Measurements from ENCODE around the gene TUT1. TPM values are rescaled to one million over a fixed set of nuclear protein-coding genes. Genes with fewer than 3 reads are reported as not detected.

The TUT1 gene
- total and polyA plus RNA-seq, 2 experiments from 2014 or later = 12.8 to 22.2 TPM

DNA sequence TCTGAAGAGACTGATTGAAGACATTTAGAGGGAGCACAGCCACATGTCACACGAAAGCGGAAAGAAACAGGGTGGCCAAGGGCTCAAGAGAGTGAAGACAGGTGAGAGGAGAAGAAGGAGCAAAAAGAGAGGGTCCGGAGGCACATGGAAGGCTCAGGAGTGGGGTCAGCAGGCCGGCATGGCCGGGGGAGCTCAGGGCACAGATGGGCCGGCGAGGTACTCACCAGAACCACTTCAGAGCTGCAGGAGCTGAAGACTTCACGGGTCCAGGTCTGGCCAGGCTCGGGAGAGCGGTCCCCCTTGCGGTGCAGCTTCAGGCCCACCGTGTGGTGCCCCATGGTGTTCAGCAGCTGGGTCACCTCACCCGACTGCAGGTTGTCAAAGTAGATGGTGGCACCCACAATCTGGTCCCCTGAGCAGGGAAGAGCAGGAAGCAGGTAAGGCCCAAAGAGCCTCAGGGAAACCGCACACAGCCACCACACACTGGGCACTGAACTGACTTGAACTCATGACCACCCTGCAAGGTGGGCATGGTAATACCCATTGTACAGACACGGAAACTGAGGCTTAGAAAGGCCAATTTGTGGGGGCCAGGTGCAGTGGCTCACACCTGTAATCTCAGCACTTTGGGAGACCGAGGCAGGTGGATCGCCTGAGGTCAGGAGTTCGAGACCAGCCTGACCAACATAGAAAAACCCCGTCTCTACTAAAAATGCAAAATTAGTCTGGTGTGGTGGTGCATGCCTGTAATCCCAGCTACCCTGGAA, 56.4 kb downstream of the TUT1 start:
- Histone ChIP-seq H3K27me3 (ENCODE audit: insufficient read depth) (no peaks in the 10 kb centered on the region), H3K79me2 (replicated peaks; ENCODE audit: insufficient read depth) (no peaks in the 10 kb centered on the region), H3K4me3 (no peak overlapping the region), H3K4me2 (no peak overlapping the region), H2AFZ (no peak overlapping the region), H3K4me1 (ENCODE audit: insufficient read depth) (0 out of 2 replicates have a peak, but pooled peaks cover 4% of the 10 kb centered on the region), H4K20me1 (replicated peaks; ENCODE audit: insufficient read depth) (no peaks in the 10 kb centered on the region), H3F3A (replicated peaks; ENCODE audit: low read depth) (no peaks in the 10 kb centered on the region), H3K27ac (ENCODE audit: low read depth) (no peak overlapping the region), H3K36me3 (ENCODE audit: insufficient read depth) (no peaks in the 10 kb centered on the region), H3K9me2 (ENCODE audit: insufficient read depth) (0 out of 2 replicates have a peak, but pooled peaks cover 3% of the 10 kb centered on the region)
- H3K9me3 Mint-ChIP-seq = peaks cover 13% of the 10 kb centered on the region
- H3K27ac Mint-ChIP-seq = no peak overlapping the region
- DNase-seq (ENCODE audit: low spot score) = no peak
- no peak for TF ChIP-seq NANOG (IDR thresholded peaks at IDR 0.05; ENCODE audit: borderline replicate concordance)
- TF ChIP-seq, protein P1, sequence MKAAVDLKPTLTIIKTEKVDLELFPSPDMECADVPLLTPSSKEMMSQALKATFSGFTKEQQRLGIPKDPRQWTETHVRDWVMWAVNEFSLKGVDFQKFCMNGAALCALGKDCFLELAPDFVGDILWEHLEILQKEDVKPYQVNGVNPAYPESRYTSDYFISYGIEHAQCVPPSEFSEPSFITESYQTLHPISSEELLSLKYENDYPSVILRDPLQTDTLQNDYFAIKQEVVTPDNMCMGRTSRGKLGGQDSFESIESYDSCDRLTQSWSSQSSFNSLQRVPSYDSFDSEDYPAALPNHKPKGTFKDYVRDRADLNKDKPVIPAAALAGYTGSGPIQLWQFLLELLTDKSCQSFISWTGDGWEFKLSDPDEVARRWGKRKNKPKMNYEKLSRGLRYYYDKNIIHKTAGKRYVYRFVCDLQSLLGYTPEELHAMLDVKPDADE (IDR thresholded peaks at IDR 0.05) = no peak
- TF ChIP-seq, protein P2, sequence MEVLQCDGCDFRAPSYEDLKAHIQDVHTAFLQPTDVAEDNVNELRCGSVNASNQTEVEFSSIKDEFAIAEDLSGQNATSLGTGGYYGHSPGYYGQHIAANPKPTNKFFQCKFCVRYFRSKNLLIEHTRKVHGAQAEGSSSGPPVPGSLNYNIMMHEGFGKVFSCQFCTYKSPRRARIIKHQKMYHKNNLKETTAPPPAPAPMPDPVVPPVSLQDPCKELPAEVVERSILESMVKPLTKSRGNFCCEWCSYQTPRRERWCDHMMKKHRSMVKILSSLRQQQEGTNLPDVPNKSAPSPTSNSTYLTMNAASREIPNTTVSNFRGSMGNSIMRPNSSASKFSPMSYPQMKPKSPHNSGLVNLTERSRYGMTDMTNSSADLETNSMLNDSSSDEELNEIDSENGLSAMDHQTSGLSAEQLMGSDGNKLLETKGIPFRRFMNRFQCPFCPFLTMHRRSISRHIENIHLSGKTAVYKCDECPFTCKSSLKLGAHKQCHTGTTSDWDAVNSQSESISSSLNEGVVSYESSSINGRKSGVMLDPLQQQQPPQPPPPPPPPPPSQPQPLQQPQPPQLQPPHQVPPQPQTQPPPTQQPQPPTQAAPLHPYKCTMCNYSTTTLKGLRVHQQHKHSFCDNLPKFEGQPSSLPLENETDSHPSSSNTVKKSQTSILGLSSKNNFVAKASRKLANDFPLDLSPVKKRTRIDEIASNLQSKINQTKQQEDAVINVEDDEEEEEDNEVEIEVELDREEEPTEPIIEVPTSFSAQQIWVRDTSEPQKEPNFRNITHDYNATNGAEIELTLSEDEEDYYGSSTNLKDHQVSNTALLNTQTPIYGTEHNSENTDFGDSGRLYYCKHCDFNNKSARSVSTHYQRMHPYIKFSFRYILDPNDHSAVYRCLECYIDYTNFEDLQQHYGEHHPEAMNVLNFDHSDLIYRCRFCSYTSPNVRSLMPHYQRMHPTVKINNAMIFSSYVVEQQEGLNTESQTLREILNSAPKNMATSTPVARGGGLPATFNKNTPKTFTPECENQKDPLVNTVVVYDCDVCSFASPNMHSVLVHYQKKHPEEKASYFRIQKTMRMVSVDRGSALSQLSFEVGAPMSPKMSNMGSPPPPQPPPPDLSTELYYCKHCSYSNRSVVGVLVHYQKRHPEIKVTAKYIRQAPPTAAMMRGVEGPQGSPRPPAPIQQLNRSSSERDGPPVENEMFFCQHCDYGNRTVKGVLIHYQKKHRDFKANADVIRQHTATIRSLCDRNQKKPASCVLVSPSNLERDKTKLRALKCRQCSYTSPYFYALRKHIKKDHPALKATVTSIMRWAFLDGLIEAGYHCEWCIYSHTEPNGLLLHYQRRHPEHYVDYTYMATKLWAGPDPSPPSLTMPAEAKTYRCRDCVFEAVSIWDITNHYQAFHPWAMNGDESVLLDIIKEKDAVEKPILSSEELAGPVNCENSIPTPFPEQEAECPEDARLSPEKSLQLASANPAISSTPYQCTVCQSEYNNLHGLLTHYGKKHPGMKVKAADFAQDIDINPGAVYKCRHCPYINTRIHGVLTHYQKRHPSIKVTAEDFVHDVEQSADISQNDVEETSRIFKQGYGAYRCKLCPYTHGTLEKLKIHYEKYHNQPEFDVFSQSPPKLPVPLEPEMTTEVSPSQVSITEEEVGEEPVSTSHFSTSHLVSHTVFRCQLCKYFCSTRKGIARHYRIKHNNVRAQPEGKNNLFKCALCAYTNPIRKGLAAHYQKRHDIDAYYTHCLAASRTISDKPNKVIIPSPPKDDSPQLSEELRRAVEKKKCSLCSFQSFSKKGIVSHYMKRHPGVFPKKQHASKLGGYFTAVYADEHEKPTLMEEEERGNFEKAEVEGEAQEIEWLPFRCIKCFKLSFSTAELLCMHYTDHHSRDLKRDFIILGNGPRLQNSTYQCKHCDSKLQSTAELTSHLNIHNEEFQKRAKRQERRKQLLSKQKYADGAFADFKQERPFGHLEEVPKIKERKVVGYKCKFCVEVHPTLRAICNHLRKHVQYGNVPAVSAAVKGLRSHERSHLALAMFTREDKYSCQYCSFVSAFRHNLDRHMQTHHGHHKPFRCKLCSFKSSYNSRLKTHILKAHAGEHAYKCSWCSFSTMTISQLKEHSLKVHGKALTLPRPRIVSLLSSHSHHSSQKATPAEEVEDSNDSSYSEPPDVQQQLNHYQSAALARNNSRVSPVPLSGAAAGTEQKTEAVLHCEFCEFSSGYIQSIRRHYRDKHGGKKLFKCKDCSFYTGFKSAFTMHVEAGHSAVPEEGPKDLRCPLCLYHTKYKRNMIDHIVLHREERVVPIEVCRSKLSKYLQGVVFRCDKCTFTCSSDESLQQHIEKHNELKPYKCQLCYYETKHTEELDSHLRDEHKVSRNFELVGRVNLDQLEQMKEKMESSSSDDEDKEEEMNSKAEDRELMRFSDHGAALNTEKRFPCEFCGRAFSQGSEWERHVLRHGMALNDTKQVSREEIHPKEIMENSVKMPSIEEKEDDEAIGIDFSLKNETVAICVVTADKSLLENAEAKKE (CRISPR knock-in tag; IDR thresholded peaks at IDR 0.05) = no peak
- TF ChIP-seq ZNF331 (CRISPR knock-in tag; IDR thresholded peaks at IDR 0.05; ENCODE audit: low read depth) = no peak
- no peak for TF ChIP-seq POLR2AphosphoS5 (IDR thresholded peaks at IDR 0.05; ENCODE audit: low read depth)
- no peak for TF ChIP-seq EZH2 (IDR thresholded peaks at IDR 0.05; ENCODE audit: low read depth, unreplicated experiment)
- H3K4me1 Mint-ChIP-seq = peaks cover 14% of the 10 kb centered on the region
- no peak overlapping the region for H3K4me3 Mint-ChIP-seq
- peaks cover 4% of the 10 kb centered on the region for H3K27me3 Mint-ChIP-seq (ENCODE audit: insufficient read depth, low read depth, poor library complexity)
- H3K36me3 Mint-ChIP-seq (ENCODE audit: low read depth) = peaks cover 8% of the 10 kb centered on the region; the same call in 2 of the 3 replicates
- no peak for ATAC-seq

Measured in GM23338 (cell line).